Loucy (cell line): ENCODE measurements around the gene IFNE.

ENCODE experiments used
- EZH2phosphoT487 ChIP-seq: fragments of 200-600 bp; IDR thresholded peaks from 2 replicates; pipeline ENCODE4 v1.6.1; 2018; ENCODE audit warnings: antibody characterized with exemption, mild to moderate bottlenecking, moderate library complexity, borderline replicate concordance
- TF ChIP-seq, protein P1 (sequence below): fragments of 200-600 bp; sonication (generic); conservative IDR thresholded peaks from 2 replicates; pipeline ENCODE4 v1.5.1; 2014; ENCODE audit warnings: mild to moderate bottlenecking, antibody characterized with exemption, low read length

DNA sequence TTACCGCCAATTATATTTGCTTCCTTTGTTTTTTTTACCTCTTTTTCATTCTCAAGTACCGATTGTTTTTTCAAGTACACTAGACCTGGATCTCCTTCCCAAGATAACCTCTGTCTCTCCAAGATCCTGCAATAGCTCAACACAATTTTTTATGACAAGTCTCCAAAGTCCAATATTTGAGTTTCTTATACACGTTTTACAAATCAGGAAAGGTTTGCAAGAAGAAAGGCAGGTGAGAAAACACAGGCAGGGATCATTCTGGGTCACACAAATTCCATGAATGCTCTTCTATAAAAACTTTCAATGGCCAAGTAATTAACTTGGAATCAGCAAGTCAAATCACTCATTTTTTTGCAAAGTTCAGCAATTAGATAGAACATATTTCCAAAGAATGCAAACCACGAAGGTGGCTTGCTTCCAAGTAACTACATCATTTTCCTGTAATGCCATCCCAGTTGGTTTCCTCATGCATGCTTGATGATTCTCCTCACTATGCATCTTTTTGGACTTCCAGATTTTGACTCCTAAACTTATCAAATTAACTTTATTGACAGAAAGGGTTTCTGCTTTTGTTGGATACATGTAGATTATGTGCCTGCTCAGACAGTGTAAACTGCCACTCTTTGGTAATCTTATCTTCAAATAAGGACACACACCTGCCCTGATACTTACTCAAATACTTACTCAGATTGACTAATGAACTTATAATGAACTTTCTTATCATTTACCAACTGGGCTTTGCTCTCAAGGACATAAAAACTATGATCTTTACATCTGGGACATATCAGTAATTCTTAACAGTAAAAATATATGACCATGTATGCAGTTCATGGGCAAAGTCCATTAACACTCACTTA is 24.7 kb upstream of the IFNE start:
- no peak for TF ChIP-seq EZH2phosphoT487
- TF ChIP-seq, protein P1, sequence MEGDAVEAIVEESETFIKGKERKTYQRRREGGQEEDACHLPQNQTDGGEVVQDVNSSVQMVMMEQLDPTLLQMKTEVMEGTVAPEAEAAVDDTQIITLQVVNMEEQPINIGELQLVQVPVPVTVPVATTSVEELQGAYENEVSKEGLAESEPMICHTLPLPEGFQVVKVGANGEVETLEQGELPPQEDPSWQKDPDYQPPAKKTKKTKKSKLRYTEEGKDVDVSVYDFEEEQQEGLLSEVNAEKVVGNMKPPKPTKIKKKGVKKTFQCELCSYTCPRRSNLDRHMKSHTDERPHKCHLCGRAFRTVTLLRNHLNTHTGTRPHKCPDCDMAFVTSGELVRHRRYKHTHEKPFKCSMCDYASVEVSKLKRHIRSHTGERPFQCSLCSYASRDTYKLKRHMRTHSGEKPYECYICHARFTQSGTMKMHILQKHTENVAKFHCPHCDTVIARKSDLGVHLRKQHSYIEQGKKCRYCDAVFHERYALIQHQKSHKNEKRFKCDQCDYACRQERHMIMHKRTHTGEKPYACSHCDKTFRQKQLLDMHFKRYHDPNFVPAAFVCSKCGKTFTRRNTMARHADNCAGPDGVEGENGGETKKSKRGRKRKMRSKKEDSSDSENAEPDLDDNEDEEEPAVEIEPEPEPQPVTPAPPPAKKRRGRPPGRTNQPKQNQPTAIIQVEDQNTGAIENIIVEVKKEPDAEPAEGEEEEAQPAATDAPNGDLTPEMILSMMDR = no peak
